Measurements from ENCODE around the gene PAWR. TPM values are rescaled to one million over a fixed set of nuclear protein-coding genes. Genes with fewer than 3 reads are reported as not detected.

PAWR gene
- total RNA-seq, 4 donors from 2014 or later, result 86.7 to 174 (median 95.8) TPM

- peak; percentile 44 to 71 (median 55) for DNase-seq
These were observed 1.2 kb downstream of the PAWR start for GRCh38 chr12:79689477-79690141.

GRCh38 chr12:79689061-79689476, 1.7 kb downstream of the PAWR start:
- peaks cover 0 to 20% (median 0%) of the 10 kb centered on the region in 4 donors for H3K4me1 ChIP-seq
- no peaks in the 10 kb centered on the region for H3K36me3 ChIP-seq
- no peak for TF ChIP-seq CTCF (IDR thresholded peaks at IDR 0.05)
- TF ChIP-seq POLR2A (IDR thresholded peaks at IDR 0.05), result no peak
- DNase-seq, result no peak
- peak overlapping the region; percentile 86 to 92 (median 90) for H3K27ac ChIP-seq
- H3K9me3 ChIP-seq, result no peaks in the 10 kb centered on the region
- no peaks in the 10 kb centered on the region for H3K27me3 ChIP-seq
- H3K4me3 ChIP-seq, result peak overlapping the region; percentile 77 to 91 (median 83)

More at GRCh38 chr12:79689477-79690141, 1.2 kb downstream of the PAWR start:
- Histone ChIP-seq H3K4me3 (peak overlapping the region; percentile 77 to 91 (median 83)), H3K9me3 (no peaks in the 10 kb centered on the region), H3K36me3 (no peaks in the 10 kb centered on the region), H3K27ac (peak overlapping the region; percentile 86 to 92 (median 90)), H3K4me1 (peaks cover 0 to 19% (median 0%) of the 10 kb centered on the region in 4 donors), H3K27me3 (no peaks in the 10 kb centered on the region)
- TF ChIP-seq POLR2A (IDR thresholded peaks at IDR 0.05) (no peak), CTCF (IDR thresholded peaks at IDR 0.05) (no peak)

GRCh38 chr12:79688376-79689060, 2.2 kb downstream of the PAWR start:
- Histone ChIP-seq H3K4me3 (peak overlapping the region; percentile 77 to 91 (median 83)), H3K4me1 (peaks cover 0 to 20% (median 0%) of the 10 kb centered on the region in 4 donors)

GRCh38 chr12:79687711-79688260, 3.0 kb downstream of the PAWR start:
- H3K36me3 ChIP-seq, result no peaks in the 10 kb centered on the region
- H3K27ac ChIP-seq, result peak overlapping the region in 1 of 4 donors; percentile 2
- TF ChIP-seq CTCF (IDR thresholded peaks at IDR 0.05), result no peak
- no peak for TF ChIP-seq POLR2A (IDR thresholded peaks at IDR 0.05)
- peak overlapping the region in 2 of 4 donors; percentile 80 to 91 for H3K4me3 ChIP-seq
- H3K4me1 ChIP-seq, result peaks cover 0 to 20% (median 0%) of the 10 kb centered on the region in 4 donors
- no peaks in the 10 kb centered on the region for H3K27me3 ChIP-seq
- H3K9me3 ChIP-seq, result no peaks in the 10 kb centered on the region
- no peak for DNase-seq

More at GRCh38 chr12:79688376-79689060, 2.2 kb downstream of the PAWR start:
- DNase-seq, result no peak
- no peak for TF ChIP-seq CTCF (IDR thresholded peaks at IDR 0.05)
- TF ChIP-seq POLR2A (IDR thresholded peaks at IDR 0.05), result no peak
- Histone ChIP-seq H3K27me3 (no peaks in the 10 kb centered on the region), H3K9me3 (no peaks in the 10 kb centered on the region), H3K27ac (peak overlapping the region in 3 of 4 donors; percentile 89 to 92 (median 91)), H3K36me3 (no peaks in the 10 kb centered on the region)

GRCh38 chr12:79686171-79686570, 4.6 kb downstream of the PAWR start:
- Histone ChIP-seq H3K9me3 (no peaks in the 10 kb centered on the region), H3K4me1 (peaks cover 0 to 20% (median 0%) of the 10 kb centered on the region in 4 donors), H3K4me3 (peak overlapping the region in 2 of 4 donors; percentile 80 to 91), H3K36me3 (no peaks in the 10 kb centered on the region), H3K27me3 (no peaks in the 10 kb centered on the region), H3K27ac (no peak overlapping the region)
- no peak for DNase-seq
- TF ChIP-seq CTCF (IDR thresholded peaks at IDR 0.05), result no peak
- TF ChIP-seq POLR2A (IDR thresholded peaks at IDR 0.05), result no peak

All from Peyer's patch (tissue), 4 donors.